A549 treated with RU486 at 1 μM for 4 hours (cell line): ENCODE data around the gene GPR139. TPM values are rescaled to one million over a fixed set of nuclear protein-coding genes. Genes with fewer than 3 reads are reported as not detected.

Experiments used
- total RNA-seq: library from RNA; stranded (reverse); fragments of 200-300 nt; extraction: Qiagen RNA extraction; gene quantifications from 5 replicates; pipeline ENCODE4 v1.2.3, GENCODE V29; 2022; ENCODE audit warnings: low read depth

Gene GPR139
- total RNA-seq = not detected in 5 replicates

GRCh38 chr16:20073203-20074098, at the start of gene GPR139:
Gene GPR139, minus strand, starts transcription at chr16:20073890. Its CDS starts 274 bp downstream, at chr16:20073616.

Other genes starting within 250 kb of the GPR139 start
- 23.4 to 26.9 TPM (median 24.6 TPM) in 5 replicates for gene GPRC5B, start 189.0 kb downstream of the GPR139 start, total RNA-seq